ENCODE results near the gene MYD88.

GRCh38 chr3:38089163-38089562 lies 49.3 kb upstream of the MYD88 start:
- TF ChIP-seq POLR2A (IDR thresholded peaks at IDR 0.05): no peak
- TF ChIP-seq CTCF (IDR thresholded peaks at IDR 0.05): no peak
